Mammary epithelial cell (primary cell): ENCODE results near the gene AOAH.

Source experiments
- EZH2 ChIP-seq: IDR thresholded peaks from 2 replicates; pipeline ENCODE4 v1.6.1; 2012; ENCODE audit warnings: low read length, inconsistent platforms, borderline replicate concordance
- TF ChIP-seq, protein P1 (sequence below), 2 donors: IDR thresholded peaks in 1 of 2; conservative IDR thresholded peaks in 1 of 2; 2 replicates each; pipeline ENCODE4 v1.5.1; 2011 to 2012; ENCODE audit warnings: inconsistent platforms in 2 of 2, low read length in 2 of 2, mild to moderate bottlenecking in 2 of 2, control low read depth in 1 of 2, low read depth in 1 of 2; ENCODE audit not compliant: insufficient read depth in 1 of 2; ENCODE audit errors: extremely low read depth in 1 of 2

DNA sequence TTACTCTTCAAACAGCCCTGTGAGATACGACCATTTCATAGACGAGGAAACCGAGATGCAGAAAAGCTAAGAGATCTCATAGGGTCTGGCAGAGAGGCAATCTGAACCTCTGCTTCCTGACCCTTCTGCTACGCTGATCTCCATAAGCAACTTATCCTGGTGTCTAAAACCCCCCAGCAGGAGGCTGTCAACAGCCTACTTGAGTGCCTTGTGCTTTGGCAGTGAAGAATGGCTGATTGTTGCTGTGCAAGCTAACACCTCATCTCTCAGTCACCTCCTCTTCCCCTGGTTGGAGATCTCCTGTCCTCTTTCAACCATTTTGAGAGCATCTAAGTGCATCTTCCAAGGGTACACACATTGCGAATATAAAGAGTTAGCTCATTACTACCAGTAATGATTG is 86.2 kb downstream of the AOAH start:
- TF ChIP-seq, protein P1, sequence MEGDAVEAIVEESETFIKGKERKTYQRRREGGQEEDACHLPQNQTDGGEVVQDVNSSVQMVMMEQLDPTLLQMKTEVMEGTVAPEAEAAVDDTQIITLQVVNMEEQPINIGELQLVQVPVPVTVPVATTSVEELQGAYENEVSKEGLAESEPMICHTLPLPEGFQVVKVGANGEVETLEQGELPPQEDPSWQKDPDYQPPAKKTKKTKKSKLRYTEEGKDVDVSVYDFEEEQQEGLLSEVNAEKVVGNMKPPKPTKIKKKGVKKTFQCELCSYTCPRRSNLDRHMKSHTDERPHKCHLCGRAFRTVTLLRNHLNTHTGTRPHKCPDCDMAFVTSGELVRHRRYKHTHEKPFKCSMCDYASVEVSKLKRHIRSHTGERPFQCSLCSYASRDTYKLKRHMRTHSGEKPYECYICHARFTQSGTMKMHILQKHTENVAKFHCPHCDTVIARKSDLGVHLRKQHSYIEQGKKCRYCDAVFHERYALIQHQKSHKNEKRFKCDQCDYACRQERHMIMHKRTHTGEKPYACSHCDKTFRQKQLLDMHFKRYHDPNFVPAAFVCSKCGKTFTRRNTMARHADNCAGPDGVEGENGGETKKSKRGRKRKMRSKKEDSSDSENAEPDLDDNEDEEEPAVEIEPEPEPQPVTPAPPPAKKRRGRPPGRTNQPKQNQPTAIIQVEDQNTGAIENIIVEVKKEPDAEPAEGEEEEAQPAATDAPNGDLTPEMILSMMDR (conservative IDR thresholded peaks at IDR 0.05 in 1 of 2, IDR thresholded peaks at IDR 0.05 in 1 of 2; ENCODE audit: extremely low read depth in 1 of 2, insufficient read depth in 1 of 2, low read depth in 1 of 2, low read length in 2 of 2), result no peak
- no peak for TF ChIP-seq EZH2
